ENCODE data around the gene NTSR2.

DNA sequence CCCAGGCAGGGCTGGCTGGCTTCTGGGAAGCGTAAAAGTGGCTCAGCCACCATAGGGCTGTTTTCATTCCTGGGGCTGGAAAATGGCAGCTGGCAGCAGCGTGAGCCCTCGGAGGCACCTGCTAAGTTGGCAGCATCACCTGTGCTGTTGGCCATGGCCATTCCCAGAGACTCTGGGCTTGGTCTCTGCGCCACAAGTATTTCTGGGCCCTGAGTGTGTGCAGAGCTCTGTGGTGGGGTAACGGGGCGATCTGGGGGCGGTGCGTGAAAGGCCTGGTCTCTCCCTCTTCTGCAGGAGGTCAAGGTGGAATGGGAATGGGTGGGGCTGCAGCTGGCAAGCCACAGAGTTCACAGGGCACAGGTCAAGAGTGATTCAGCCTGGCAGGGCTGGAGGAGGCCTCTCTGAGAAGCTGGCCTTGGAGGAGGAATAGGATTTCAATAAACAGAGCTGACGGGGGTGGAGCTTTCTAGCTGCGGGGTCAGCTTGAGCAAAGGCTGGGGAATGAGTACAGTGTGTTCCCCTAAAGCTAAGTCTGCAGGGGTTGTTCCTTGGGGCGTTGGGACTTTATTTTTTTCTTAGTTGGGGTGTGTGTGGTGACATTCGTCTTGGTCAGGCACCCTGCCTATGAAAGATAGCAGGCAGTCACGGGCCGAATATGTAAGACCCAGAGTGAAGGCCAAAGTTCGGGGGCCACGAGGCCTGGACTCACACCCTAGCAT is 10.3 kb upstream of the NTSR2 start:
- TF ChIP-seq, protein P1, sequence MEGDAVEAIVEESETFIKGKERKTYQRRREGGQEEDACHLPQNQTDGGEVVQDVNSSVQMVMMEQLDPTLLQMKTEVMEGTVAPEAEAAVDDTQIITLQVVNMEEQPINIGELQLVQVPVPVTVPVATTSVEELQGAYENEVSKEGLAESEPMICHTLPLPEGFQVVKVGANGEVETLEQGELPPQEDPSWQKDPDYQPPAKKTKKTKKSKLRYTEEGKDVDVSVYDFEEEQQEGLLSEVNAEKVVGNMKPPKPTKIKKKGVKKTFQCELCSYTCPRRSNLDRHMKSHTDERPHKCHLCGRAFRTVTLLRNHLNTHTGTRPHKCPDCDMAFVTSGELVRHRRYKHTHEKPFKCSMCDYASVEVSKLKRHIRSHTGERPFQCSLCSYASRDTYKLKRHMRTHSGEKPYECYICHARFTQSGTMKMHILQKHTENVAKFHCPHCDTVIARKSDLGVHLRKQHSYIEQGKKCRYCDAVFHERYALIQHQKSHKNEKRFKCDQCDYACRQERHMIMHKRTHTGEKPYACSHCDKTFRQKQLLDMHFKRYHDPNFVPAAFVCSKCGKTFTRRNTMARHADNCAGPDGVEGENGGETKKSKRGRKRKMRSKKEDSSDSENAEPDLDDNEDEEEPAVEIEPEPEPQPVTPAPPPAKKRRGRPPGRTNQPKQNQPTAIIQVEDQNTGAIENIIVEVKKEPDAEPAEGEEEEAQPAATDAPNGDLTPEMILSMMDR (IDR thresholded peaks at IDR 0.05) = no peak
- no peak for TF ChIP-seq ZFX (IDR thresholded peaks at IDR 0.05; ENCODE audit: borderline replicate concordance)

Measured in 22Rv1 (cell line).